Fibroblast of skin of abdomen (primary cell): Measurements from ENCODE around the gene CD8A. TPM values are rescaled to one million over a fixed set of nuclear protein-coding genes. Genes with fewer than 3 reads are reported as not detected.
"Not testable (repeated sequence)": the region's sequence is repeated elsewhere in the genome, so short reads cannot be mapped to it uniquely, and the experiment has no call there.

Experiments
- DNase-seq: peaks from one replicate; pipeline ENCODE4 v3.0.0-alpha.2; 2013
- polyA plus RNA-seq, 2 experiments: library from polyadenylated mRNA; unstranded; fragments of 120-200 nt; gene quantifications; one replicate each; pipeline ENCODE4 v1.2.1, GENCODE V29; 2013; ENCODE audit not compliant: insufficient read length in 2 of 2

CD8A gene
- polyA plus RNA-seq (2013, experiment 1 of 2; ENCODE audit: insufficient read length) = 0.06 TPM
- not detected for polyA plus RNA-seq (2013, experiment 2 of 2; ENCODE audit: insufficient read length)

DNA sequence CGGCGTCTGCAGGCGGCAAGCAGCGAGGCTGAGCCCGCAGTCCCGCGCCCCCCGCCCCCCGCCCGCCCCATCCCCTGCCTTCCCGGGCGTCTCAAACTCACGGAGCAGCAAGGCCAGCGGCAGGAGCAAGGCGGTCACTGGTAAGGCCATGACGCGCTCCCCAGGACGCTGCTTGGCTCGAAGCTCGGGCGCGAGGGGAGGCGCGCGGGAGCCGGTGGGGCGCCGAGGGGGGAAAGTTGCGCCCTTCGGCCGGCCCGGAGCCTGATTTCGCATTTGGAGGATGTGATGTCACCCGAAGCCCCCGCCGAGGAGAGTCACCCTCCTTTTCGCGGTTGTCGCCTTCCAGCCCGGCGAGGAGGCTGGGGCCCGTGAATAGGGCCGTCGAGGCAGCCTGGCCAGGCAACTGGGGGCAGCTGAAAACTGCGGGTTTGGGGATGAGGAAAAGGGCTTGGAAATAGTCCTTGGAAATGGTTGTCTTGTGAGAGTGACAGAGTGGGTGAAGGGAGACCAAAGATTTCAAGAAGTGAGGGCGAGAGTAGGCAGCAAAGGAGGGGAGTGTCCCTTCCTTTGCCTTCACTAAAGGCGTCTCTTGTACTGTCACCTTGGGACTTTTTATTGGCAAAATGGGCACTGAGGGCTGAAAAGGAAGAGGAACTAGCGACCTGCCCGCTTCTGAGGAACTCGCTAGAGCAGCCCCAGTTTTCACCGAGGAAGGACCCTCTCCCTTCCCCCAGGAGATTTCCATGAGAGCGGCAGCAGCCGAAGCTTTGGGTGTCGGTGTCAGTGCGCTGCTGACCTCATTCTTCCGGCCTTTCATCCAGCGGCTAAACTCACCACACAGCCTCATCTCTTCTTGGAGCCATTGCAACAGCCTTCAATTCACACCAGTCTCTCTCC is at the start of gene CD8A:
TSS of gene CD8A (minus strand) at position 238 of the 897 bp plus-strand sequence. CDS start at position 150, 88 bp downstream.
- DNase-seq = no peak

- DNase-seq = not testable (repeated sequence)
These were observed 49.3 kb upstream of the CD8A start for GRCh38 chr2:86839871-86840548.

GRCh38 chr2:86839455-86839854 is 48.7 kb upstream of the CD8A start:
- DNase-seq = not testable (repeated sequence)

DNA sequence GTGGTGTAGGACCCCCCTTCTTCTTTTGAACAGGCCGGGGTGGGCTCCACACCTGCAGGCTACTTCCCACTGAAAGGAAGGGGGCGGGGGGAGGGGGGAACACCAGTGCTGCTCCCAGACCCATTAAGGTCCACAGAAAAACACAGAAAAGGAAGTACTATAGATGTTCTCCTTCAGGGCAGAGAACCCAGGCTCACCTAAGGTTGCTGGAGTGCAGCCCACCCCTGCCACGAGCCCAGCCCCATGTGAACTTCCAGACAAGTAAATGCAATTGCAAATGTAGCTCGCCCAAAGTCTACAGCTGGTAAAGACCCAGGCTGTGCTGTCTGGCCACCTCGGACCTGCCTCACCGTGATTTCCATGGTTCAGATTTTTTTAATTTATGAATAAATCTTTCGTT is 47.0 kb upstream of the CD8A start:
- not testable (repeated sequence) for DNase-seq

DNA sequence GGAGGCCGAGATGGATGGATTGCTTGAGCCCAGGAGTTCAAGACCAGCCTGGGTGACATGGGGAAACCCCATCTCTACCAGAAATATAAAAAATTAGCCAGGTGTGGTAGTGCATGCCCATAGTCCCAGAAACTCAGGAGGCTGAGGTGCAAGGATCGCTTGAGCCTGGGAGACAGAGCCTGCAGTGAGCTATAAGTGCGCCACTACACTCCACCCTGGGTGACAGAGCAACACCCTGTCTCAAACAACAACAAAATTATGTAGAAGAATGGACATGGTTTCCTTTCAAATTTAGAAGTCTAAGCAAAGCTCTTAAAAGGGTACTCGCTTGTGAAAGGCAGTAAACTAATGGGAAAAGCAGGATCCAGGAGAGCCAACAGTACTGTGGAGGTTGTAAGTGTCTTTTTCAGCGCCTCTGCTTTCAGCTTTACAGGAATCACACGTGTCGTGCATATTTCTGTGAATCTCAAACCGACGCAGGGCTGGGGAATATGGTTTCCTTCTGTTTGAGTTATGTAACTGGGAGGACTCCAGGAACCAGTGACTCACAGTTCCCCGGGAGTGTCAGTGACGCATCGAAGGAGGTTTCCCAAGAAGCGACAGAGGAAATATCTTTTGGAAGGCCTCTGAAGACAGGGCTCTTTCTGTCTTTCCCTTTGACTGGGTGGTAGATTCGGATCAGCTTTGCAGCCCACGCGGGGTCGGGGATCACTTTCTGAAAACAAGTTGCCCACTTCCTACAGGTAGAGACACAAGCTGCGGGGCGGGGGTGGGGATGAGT is 46.4 kb upstream of the CD8A start:
- peak; percentile 90 for DNase-seq

DNA sequence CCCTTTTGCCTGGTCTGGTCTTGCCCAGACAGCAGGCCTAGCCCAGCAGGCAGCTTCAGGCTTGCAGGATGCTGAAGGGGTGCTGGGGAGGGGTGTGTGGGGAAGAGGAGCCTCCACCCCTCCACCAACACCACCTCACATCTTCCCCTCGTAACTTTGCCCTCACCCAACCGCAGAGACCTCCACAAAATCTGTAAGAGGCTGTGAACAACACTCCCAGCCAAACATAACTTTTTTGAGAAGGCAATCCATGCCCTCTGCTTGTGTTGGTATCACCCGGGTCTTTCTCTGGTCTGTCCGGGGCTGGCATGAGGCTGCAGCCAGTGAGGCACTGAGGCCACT is 44.8 kb upstream of the CD8A start:
- not testable (repeated sequence) for DNase-seq

GRCh38 chr2:86833315-86833714 is 42.6 kb upstream of the CD8A start:
- no peak for DNase-seq

DNA sequence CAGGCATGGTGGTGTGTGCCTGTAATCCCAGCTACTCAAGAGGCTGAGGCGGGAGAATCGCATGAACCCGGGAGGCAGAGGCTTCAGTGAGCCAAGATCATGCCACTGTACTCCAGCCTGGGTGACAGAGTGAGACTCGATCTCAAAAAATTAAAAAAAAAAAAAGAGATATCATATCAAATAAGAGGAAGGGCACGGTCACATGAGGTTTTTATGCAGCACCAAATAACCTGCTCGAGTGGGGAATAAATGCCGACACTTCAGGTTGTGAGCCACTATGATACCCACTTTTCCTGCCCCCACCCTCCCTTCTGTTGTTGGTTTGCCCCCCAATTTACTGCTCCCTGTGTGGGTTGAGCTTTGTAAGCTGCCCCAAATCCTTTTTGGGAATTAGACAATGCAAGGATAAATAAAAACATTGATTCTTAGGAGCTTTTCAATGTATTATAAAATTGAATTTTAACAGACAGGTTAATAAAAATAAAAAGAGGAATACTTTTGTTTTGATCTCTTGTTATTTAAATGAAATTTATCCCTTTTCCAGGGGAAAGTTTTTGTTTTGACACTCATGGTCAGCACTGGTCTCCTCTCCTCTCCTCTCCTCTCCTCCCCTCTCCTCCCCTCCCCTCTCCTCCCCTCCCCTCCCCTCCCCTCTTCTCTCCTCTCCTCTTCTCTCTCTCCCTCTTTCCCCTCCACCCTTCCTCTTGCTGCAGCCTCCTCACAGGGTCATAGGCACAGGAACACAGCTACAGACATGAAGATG is 41.8 kb upstream of the CD8A start:
- no peak for DNase-seq

DNA sequence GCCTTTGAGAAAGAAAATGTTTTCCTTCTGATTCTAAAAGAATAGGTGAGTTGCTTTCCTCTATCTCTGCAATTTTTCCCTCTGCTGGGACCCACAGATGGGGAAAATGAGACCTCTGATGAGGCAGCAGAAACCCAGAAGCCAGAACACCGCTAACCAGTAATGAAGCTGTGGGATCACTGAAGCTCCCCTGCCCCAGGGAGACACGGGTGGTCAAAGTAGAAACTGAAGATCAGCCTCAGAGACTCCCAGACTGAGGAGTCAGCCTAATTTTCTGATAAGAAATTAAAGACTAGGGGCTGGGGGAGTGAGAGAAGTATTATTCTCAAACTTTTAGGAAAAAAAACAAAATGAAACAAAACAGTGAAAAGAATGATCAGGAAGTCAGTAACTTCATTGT is 40.8 kb upstream of the CD8A start:
- no peak for DNase-seq

GRCh38 chr2:86826951-86827350 is 36.2 kb upstream of the CD8A start:
- DNase-seq = no peak

GRCh38 chr2:86825693-86826381 is 35.1 kb upstream of the CD8A start:
- DNase-seq = no peak

DNA sequence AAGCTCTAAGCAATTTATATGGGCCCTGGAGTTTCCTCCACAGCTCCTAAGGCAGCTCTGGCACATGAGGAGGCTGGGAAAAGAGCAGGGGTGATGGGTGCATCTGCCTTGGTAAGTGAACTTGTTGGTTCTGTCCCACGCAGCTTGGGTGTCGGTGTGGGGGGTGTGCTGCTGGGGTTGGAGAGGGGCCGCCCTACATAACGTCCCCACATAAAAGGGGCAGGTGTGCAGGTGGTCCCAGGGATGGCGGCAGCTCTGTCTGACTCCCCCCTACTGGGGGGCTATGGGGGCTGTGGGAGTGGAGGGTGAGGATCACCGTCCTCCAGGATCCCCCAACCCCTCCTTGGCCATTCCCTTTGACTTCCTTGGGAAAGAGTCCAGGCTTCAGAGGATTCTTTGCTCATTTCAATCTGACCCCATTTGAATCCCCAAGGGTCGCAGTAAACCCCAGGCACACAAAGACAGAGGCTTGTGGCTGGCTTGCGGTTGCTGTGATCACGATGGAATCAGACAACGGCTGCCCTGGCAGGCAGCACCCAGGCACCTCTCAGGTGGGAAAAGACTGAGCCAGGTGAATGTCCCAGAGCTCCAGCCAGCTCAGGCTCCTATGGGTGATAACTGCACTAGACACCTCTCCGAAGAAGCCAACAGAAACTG is 34.5 kb upstream of the CD8A start:
- no peak for DNase-seq

DNA sequence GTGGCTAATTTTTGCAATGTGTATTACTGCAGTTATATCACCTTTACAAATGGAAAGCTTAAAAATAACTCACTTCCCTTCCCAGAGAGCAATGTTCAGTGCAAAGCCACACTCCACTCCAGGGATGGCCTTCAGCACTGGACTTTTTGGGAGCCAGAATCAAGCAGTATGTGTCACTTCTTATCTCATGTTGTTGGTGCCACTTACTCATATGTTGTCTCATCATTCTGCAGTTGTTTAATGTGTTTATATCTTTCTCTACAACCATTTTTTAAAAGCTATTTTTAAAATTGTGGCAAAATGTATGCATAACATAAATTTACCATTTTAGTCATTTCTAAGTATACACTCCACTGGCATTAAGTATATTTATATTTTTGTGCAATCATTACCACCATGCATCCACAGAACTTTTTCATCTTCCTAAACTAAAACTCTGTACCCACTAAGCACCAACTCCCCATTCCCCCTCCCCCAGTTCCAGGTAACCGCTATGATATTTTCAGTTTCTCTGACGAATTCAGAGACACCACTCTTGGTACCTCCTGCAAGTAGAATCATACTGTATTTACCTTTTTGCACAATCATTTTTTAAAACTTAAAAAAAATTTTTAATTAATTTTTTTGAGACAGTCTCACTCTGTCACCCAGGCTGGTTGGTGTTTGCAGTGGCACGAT is 32.1 kb upstream of the CD8A start:
- DNase-seq = no peak

GRCh38 chr2:86821842-86822241 is 31.1 kb upstream of the CD8A start:
- DNase-seq = no peak

- no peak for DNase-seq
These were observed 30.6 kb upstream of the CD8A start for GRCh38 chr2:86821306-86821705.

DNA sequence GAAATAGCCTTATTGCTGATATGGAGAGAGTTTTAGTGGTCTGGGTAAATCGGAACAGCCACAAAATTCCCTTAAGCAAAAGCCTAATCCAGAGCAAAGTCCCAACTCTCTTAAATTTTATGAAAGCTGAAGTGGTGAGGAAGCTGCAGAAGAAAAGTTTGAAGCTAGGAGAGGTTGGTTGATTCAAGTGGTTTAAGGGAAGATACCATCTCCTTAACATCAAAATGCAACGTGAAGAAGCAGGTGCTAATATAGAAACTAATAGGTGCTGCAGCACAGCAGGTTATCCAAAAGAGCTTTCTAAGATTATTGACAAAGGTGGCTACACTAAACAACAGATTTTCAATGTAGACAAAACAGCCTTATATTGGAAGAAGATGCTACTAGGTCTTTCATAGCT is 28.2 kb upstream of the CD8A start:
- DNase-seq = no peak

DNA sequence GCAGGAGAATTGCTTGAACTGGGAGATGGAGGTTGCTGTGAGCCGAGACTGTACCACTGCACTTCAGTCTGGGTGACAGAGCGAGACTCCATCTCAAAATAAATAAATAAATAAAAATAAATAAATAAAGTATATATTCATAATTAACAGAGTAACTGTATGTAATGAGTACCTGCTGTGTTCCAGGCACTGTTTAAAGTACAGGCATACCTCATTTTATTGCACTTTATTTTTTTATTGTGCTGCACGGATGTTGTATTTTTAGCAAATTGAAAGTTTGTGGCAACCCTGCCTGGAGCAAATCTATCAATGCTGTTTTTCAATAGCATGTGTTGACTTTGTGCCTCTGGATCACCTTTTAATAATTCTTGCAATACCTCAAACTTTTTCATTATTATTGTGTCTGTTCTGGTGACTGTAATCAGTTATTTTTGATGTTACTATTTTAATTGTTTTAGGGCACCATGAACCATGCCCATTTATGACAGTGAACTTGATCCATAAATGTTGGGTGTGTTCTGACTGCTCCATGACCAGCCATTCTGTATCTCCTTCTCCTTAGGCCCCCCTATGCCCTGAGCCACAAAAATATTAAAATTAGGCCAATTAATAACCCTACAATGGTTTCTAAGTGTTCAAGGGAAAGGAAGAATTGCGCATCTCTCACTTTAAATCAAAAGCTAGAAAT is 27.5 kb upstream of the CD8A start:
- DNase-seq = no peak

- no peak for DNase-seq
These were observed 24.9 kb upstream of the CD8A start for GRCh38 chr2:86815611-86816010.

- no peak for DNase-seq
These were observed 18.9 kb upstream of the CD8A start for GRCh38 chr2:86809481-86810121.
